LNCAP (cell line): ENCODE measurements around the gene RNF112.

ENCODE experiments used
- TF ChIP-seq, protein P1 (sequence below): fragments of 450-650 bp; IDR thresholded peaks from 2 replicates; pipeline ENCODE4 v1.5.1; 2017; ENCODE audit warnings: mild to moderate bottlenecking

RNF112 gene

DNA sequence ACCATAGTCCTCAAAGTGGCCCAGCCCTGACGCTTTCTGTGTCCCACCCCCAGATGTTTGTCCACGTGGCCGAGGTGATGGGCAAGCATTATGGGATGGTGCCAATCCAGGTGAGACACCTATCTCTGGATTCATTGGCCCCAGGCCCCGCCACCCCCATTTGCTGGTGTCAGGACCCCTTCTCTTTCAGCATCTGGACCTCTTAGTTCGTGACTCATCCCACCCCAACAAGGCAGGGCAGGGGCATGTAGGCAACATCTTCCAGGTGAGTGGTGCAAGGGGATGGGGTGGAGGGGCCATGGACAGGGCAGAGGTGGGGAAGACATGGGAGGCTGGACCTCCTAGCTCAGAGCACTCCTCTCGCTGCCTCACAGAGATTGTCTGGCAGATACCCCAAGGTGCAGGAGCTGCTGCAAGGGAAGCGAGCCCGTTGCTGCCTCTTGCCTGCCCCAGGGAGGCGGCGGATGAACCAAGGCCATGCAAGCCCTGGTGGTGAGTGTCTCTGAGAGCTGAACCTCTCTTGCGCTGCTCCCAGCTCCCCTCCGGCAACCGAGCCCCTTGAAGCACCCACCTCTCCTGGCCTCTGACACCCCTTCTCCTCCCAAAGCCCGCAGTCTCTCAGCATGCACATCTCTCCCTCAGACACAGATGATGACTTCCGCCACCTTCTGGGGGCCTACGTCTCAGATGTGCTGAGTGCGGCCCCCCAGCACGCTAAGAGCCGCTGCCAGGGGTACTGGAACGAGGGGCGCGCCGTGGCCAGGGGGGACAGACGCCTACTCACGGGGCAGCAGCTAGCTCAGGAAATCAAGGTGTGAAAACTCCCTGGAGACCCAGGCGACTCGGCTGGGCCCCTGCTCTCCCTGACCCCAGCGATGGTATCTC, 3.6 kb downstream of the RNF112 start:
- TF ChIP-seq, protein P1, sequence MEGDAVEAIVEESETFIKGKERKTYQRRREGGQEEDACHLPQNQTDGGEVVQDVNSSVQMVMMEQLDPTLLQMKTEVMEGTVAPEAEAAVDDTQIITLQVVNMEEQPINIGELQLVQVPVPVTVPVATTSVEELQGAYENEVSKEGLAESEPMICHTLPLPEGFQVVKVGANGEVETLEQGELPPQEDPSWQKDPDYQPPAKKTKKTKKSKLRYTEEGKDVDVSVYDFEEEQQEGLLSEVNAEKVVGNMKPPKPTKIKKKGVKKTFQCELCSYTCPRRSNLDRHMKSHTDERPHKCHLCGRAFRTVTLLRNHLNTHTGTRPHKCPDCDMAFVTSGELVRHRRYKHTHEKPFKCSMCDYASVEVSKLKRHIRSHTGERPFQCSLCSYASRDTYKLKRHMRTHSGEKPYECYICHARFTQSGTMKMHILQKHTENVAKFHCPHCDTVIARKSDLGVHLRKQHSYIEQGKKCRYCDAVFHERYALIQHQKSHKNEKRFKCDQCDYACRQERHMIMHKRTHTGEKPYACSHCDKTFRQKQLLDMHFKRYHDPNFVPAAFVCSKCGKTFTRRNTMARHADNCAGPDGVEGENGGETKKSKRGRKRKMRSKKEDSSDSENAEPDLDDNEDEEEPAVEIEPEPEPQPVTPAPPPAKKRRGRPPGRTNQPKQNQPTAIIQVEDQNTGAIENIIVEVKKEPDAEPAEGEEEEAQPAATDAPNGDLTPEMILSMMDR: no peak

DNA sequence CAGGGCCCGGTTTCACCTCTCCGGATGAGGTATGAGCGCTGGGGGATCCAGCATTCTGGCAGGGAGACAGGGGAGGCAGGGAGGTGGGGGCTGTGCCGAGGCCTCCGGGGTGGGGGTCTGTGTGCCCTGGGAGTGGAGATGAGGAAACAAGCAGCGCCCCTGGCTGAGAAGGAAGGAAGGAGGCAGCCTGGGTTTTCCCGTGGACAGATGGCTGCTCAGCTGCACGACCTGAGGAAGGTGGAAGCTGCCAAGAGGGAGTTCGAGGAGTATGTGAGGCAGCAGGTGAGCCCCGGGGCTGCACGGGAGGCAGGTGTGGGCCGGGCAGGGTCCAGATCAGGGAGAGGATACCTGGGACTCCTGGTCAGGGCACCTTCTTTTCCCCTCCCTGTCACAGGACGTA, 4.3 kb downstream of the RNF112 start:
- TF ChIP-seq, protein P1: no peak

DNA sequence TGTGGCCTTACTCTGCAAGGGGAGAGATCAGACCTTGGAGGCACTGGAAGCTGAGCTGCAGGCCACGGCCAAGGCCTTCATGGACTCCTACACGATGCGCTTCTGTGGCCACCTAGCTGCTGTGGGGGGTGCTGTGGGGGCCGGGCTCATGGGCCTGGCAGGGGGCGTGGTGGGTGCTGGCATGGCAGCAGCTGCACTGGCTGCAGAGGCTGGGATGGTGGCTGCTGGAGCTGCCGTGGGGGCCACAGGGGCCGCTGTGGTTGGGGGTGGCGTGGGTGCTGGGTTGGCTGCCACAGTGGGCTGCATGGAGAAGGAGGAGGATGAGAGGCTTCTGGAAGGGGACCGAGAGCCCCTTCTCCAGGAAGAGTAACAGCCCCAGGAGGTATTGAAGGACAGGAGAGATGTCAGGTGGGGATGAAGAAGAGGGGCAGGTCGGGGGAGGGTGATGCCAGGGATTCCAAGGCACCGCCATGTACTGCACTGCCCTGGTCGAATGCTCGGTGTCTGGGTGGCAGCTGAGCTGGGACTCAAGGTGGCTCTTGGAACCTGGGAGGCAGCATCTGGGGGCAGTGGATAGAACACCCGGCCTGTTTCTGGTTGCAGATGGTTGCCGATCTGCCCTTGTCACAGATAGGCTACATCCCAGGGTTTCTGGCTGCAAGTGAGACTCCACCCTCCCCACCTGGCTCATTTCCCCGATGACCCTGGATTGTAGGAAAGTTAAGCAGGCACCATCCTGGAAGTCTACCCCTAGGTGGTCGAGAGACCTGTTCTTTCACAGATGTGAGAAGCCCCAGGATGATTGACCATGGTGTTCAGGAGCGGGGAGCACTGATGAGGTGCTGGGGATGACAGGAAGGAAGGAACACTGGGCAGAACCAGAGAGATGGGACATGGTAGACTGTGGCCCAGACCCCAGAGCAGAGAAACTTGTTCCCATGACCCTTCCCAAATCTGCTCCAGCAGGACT, 5.1 kb downstream of the RNF112 start:
- TF ChIP-seq, protein P1: no peak

DNA sequence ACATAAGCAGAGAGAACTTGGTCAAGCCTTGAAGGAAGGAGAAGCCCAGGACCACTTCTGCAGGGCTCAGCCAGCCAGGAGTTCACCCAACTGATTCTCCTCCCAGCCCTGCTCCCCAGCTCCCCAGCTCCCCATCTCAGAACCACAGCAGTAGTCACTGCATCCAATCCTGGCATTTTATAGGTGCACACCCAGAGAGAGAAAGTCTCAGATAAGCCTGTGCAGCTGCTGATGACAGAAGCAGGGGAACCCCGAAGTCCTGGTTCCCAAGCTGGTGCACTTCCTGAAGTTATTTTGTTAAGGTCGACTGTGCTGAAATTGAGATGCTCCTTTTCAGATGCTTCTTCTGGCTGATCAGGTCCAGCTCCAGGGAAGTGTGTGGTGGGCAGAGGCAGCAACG, 6.6 kb downstream of the RNF112 start:
- TF ChIP-seq, protein P1: no peak

DNA sequence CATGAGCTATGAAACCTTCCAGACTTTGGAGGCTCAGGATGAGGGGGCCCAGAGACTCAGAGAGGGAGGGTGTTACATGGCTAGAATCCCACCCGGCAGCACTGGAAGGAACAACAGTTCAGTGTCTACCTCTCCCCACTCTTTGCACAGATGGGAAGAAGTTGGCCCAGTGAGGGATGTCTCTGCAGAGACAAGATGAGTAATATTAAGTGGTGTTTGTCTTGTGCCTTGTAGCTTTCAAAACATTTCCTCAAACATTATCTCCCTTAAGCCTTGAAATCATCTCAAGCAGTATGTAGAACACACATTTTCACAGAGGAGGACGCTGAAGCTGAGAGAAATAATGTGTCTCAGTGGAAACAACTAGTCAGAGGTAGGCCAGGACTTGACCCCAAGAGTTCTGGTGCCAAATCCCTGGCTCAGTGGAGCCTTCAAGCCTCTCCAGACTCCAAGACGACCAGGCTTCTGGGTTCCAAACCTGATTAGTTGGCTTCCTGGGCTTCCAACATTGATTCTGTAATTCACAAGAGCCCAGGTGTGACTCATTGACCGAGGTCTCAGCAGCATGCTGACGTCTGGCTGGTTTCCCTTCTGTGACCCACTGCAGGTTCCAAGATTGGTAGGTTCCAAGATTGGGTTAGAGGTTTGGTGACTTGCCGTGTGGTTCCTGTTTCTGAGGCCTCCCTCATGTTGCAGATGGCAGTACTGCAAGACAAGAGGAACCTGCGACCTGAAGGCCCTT, 7.4 kb downstream of the RNF112 start:
- TF ChIP-seq, protein P1: no peak

DNA sequence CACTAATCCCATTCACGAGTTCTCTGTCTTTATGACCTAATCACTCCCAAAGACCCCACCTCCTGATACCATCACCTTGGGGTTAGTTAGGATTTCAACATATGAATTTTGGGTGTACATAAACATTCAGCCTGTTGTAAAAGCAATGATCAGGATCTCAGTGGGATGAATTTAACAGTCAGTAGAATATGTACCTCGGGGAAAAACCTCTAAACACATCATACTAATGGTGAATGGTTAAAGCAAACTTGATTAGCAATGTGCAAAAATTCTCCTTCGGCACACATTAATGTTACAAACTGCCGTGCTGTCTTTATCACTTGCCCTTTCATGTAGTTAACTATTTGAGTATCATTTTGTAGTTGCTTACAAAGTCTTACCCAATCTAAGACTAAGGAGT, 10.2 kb downstream of the RNF112 start:
- TF ChIP-seq, protein P1: no peak

DNA sequence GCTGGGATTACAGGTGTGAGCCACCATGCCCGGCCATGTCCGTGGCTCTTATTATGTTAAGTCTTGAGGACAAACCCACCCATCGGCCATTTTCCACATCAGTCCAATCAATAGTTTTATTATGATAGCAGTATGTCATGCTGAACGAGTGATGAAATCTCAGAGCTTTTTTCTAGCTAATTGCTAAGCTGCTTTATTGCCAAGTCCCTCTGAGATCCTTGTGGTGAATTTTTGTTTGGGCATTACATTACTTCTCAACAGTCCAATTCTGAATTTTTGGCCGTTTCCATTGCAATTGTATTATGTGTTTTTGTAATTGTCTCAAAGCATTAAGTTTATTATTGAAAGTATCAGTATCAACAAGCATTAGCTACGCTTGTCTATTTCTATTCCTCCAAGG, 10.9 kb downstream of the RNF112 start:
- TF ChIP-seq, protein P1: no peak
